ENCODE measurements around the gene SGK2.
A peak's percentile ranks its signal among the peaks of the same experiment; 100 is the strongest.
"Not testable (repeated sequence)": the region's sequence is repeated elsewhere in the genome, so short reads cannot be mapped to it uniquely, and the experiment has no call there.

SGK2 gene

DNA sequence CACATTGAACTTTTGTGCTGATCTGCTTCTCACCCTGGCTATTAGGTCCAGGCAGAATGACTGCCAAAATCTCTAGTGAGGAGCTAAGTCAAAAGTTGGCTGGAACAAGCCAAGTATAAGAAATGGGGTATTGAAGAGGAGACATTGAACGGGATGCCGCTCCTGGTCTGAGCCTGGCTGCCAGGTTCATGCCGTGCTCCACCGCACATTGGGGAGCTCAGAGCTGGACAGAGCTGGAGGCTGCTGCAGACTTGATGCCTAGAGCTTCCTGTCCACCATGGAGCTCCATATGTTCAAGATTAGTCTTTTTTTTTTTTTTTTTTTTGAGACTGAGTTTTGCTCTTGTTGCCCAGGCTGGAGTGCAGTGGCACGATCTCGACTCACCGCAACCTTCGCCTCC, 27.8 kb downstream of the SGK2 start:
- Histone ChIP-seq H3K4me3 (ENCODE audit: low read depth in 1 of 5, low read length in 5 of 5) (no peak overlapping the region), H3K27ac (ENCODE audit: low read depth, low read length) (no peak overlapping the region), H3K9ac (ENCODE audit: low read length in 5 of 5) (no peak overlapping the region), H3K27me3 (ENCODE audit: control insufficient read depth in 5 of 5, insufficient read depth in 4 of 5, low read length in 5 of 5) (no peaks in the 10 kb centered on the region), H3K9me3 (ENCODE audit: control insufficient read depth in 5 of 5, low read length in 5 of 5) (no peaks in the 10 kb centered on the region), H3K4me1 (ENCODE audit: control insufficient read depth in 5 of 5, insufficient read depth in 5 of 5, low read length in 5 of 5) (peaks cover 4 to 49% (median 46%) of the 10 kb centered on the region in 5 donors), H3K36me3 (ENCODE audit: control insufficient read depth in 5 of 5, insufficient read depth in 5 of 5, low read length in 5 of 5) (no peaks in the 10 kb centered on the region)

DNA sequence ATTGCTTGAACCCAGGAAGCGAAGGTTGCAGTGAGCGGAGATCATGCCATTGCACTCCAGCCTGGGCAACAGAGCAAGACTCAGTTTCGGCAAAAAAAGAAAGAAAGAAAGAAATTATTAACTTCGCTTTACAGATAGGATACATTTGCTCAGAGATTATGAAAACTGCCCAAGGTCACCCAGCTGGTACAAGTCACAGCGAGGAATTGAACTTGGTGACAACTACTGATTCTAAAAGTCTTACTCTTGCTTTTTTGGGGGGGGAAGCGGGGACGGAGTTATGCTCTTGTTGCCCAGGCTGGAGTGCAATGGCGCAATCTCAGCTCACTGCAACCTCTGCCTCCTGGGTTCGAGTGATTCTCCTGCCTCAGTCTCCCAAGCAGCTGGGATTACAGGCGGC, 29.7 kb downstream of the SGK2 start:
- not testable (repeated sequence) for H3K27ac ChIP-seq (ENCODE audit: low read depth, low read length); H3K4me3 ChIP-seq (ENCODE audit: low read depth in 1 of 5, low read length in 5 of 5); H3K27me3 ChIP-seq (ENCODE audit: control insufficient read depth in 5 of 5, insufficient read depth in 4 of 5, low read length in 5 of 5); H3K9ac ChIP-seq (ENCODE audit: low read length in 5 of 5); H3K9me3 ChIP-seq (ENCODE audit: control insufficient read depth in 5 of 5, low read length in 5 of 5); H3K36me3 ChIP-seq (ENCODE audit: control insufficient read depth in 5 of 5, insufficient read depth in 5 of 5, low read length in 5 of 5)
- H3K4me1 ChIP-seq (ENCODE audit: control insufficient read depth in 5 of 5, insufficient read depth in 5 of 5, low read length in 5 of 5): peaks cover 4 to 42% (median 41%) of the 10 kb centered on the region in 5 donors

DNA sequence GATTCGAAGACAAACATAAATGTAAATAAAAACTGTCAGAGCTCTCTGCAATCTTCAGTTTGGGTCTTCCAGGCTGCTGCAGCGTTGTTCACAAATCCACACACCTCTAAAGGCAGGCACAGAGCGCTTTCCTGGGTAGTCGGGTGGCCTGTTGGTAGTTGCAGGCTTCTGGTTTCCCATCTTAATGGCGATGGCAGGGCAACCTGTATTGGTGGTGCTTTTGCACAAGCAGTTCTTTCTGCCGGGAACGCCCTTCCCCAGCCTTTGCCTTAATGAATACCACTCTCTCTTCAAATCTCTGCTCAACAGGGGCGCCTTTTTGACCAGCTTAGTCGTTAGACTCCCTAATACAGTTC, 31.2 kb downstream of the SGK2 start:
- Histone ChIP-seq H3K9ac (ENCODE audit: low read length in 5 of 5) (peak overlapping the region in 4 of 5 donors; percentile 46 to 89 (median 74)), H3K36me3 (ENCODE audit: control insufficient read depth in 5 of 5, insufficient read depth in 5 of 5, low read length in 5 of 5) (peaks cover 0 to 8% (median 0%) of the 10 kb centered on the region in 5 donors), H3K4me3 (ENCODE audit: low read depth in 1 of 5, low read length in 5 of 5) (peak overlapping the region; percentile 61 to 89 (median 86)), H3K27ac (ENCODE audit: low read depth, low read length) (peak overlapping the region; percentile 80), H3K27me3 (ENCODE audit: control insufficient read depth in 5 of 5, insufficient read depth in 4 of 5, low read length in 5 of 5) (no peaks in the 10 kb centered on the region), H3K9me3 (ENCODE audit: control insufficient read depth in 5 of 5, low read length in 5 of 5) (no peaks in the 10 kb centered on the region), H3K4me1 (ENCODE audit: control insufficient read depth in 5 of 5, insufficient read depth in 5 of 5, low read length in 5 of 5) (peaks cover 4 to 29% (median 26%) of the 10 kb centered on the region in 5 donors)

DNA sequence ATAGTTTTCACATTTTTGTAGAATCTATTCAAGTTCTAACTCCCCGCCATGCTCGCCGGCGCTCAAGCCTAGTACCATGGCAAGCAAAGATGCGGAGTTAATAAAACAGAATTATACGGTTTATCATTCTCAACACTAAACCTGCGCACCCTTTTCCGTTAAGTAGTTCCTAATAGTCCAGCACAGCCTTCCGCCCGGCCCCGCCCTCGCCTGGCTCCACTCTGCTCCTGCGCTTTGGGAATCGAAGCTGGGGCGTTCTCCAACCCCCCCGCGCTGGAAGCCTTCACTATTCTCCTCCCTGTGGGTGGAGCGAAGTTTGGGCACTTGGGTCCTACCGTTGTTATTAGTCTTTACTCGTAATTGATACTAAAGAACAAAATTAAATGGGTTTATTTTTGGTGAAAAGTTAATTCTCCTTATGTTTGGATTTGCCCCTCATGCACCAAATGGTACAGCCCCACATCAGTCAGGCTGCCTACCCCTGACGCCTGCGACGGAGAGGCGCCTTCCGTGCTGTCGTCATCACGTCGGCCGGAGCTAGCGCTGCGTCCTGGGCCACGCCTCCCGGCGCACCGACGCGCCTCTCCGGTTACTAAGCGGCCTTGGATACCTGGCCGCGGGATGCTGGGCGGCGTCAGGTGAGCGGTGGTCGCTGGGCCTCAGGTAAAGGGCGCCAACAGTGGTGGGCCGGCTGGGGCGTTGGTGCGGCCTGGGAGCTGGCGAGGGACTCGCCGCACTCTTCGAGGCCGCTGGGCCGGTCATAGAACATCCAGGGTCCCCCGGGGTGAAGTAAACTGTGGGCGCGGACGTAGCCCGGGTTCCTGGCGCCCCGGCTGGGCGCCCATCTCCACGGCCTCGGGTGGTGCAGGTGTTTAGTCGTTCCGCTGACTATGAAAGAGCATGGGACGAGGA, 31.8 kb downstream of the SGK2 start, which contains the start of gene IFT52:
TSS of gene IFT52 (plus strand) at position 546 of the 912 bp plus-strand sequence. CDS start 3,762 bp downstream, outside the sequence.
- Histone ChIP-seq H3K27me3 (ENCODE audit: control insufficient read depth in 5 of 5, insufficient read depth in 4 of 5, low read length in 5 of 5) (no peaks in the 10 kb centered on the region), H3K4me3 (ENCODE audit: low read depth in 1 of 5, low read length in 5 of 5) (peak within 1 kb of the TSS; percentile 85 to 89 (median 87)), H3K4me1 (ENCODE audit: control insufficient read depth in 5 of 5, insufficient read depth in 5 of 5, low read length in 5 of 5) (peaks cover 4 to 23% (median 19%) of the 10 kb centered on the region in 5 donors), H3K9me3 (ENCODE audit: control insufficient read depth in 5 of 5, low read length in 5 of 5) (no peaks in the 10 kb centered on the region), H3K9ac (ENCODE audit: low read length in 5 of 5) (peak within 1 kb of the TSS in 4 of 5 donors; percentile 70 to 89 (median 82)), H3K36me3 (ENCODE audit: control insufficient read depth in 5 of 5, insufficient read depth in 5 of 5, low read length in 5 of 5) (peaks cover 0 to 10% (median 4%) of the 10 kb centered on the region in 5 donors), H3K27ac (ENCODE audit: low read depth, low read length) (peak within 1 kb of the TSS; percentile 80)

DNA sequence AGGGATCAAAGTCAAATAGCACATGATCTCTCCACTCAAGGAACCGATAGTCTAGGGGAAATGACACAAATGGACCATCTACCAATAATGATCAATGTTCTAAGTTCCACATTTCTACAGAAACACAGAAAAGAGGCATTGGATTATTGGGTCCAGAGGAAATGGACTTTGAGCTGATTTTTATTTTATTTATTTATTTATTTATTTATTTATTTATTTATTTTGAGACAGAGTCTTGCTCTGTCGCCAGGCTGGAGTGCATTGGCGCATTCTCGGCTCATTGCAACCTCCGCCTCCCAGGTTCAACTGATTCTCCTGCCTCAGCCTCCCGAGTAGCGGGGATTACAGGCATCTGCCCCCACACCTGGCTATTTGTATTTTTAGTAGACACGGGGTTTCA, 43.1 kb downstream of the SGK2 start:
- not testable (repeated sequence) for H3K27ac ChIP-seq (ENCODE audit: low read depth, low read length); H3K9me3 ChIP-seq (ENCODE audit: control insufficient read depth in 5 of 5, low read length in 5 of 5); H3K4me1 ChIP-seq (ENCODE audit: control insufficient read depth in 5 of 5, insufficient read depth in 5 of 5, low read length in 5 of 5); H3K9ac ChIP-seq (ENCODE audit: low read length in 5 of 5); H3K27me3 ChIP-seq (ENCODE audit: control insufficient read depth in 5 of 5, insufficient read depth in 4 of 5, low read length in 5 of 5); H3K4me3 ChIP-seq (ENCODE audit: low read depth in 1 of 5, low read length in 5 of 5)
- peaks cover 20 to 56% (median 36%) of the 10 kb centered on the region in 5 donors for H3K36me3 ChIP-seq (ENCODE audit: control insufficient read depth in 5 of 5, insufficient read depth in 5 of 5, low read length in 5 of 5)

DNA sequence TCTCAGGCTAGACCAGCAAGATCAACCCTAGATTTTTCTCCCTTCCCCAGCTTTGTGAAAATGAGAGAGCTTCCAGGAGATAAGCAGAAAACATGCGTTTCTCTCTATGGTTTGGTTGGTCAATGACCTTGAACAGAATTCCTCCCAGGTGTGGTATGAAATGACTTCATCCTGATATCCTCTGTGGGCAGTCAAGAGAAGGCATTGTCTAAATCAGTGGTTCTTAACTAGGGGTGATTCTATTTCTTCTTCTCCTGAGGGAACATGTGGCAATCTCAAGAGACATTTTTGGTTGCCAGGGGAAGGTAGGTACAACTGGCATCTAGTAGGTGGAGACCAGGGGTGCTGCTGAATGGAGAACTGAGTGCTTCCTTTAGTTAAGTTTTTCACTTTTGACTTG, 44.3 kb downstream of the SGK2 start:
- Histone ChIP-seq H3K36me3 (ENCODE audit: control insufficient read depth in 5 of 5, insufficient read depth in 5 of 5, low read length in 5 of 5) (peaks cover 16 to 47% (median 32%) of the 10 kb centered on the region in 5 donors), H3K4me1 (ENCODE audit: control insufficient read depth in 5 of 5, insufficient read depth in 5 of 5, low read length in 5 of 5) (no peaks in the 10 kb centered on the region), H3K9me3 (ENCODE audit: control insufficient read depth in 5 of 5, low read length in 5 of 5) (no peaks in the 10 kb centered on the region), H3K9ac (ENCODE audit: low read length in 5 of 5) (no peak overlapping the region), H3K27me3 (ENCODE audit: control insufficient read depth in 5 of 5, insufficient read depth in 4 of 5, low read length in 5 of 5) (no peaks in the 10 kb centered on the region), H3K4me3 (ENCODE audit: low read depth in 1 of 5, low read length in 5 of 5) (no peak overlapping the region), H3K27ac (ENCODE audit: low read depth, low read length) (no peak overlapping the region)

DNA sequence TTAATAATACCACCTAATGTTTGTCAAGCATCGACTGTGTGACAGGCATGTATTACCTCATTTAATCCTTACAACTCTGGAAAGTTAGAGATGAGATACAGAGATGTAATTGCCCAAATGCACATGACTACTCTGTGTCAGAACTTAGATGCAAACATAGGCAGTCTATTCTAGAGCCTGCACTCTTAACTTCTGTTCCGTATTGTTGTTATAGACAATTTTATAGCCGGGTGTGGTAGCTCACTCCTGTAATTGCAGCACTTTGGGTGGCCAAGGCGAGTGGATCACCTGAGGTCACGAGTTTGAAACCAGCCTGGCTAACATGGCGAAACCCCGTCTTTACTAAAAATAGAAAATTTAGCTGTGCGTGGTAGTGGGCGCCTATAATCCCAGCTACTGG, 46.9 kb downstream of the SGK2 start:
- Histone ChIP-seq H3K9ac (ENCODE audit: low read length in 5 of 5) (no peak overlapping the region), H3K27me3 (ENCODE audit: control insufficient read depth in 5 of 5, insufficient read depth in 4 of 5, low read length in 5 of 5) (no peaks in the 10 kb centered on the region), H3K9me3 (ENCODE audit: control insufficient read depth in 5 of 5, low read length in 5 of 5) (no peaks in the 10 kb centered on the region), H3K4me1 (ENCODE audit: control insufficient read depth in 5 of 5, insufficient read depth in 5 of 5, low read length in 5 of 5) (no peaks in the 10 kb centered on the region), H3K4me3 (ENCODE audit: low read depth in 1 of 5, low read length in 5 of 5) (no peak overlapping the region), H3K27ac (ENCODE audit: low read depth, low read length) (no peak overlapping the region), H3K36me3 (ENCODE audit: control insufficient read depth in 5 of 5, insufficient read depth in 5 of 5, low read length in 5 of 5) (peaks cover 10 to 33% (median 22%) of the 10 kb centered on the region in 5 donors)

DNA sequence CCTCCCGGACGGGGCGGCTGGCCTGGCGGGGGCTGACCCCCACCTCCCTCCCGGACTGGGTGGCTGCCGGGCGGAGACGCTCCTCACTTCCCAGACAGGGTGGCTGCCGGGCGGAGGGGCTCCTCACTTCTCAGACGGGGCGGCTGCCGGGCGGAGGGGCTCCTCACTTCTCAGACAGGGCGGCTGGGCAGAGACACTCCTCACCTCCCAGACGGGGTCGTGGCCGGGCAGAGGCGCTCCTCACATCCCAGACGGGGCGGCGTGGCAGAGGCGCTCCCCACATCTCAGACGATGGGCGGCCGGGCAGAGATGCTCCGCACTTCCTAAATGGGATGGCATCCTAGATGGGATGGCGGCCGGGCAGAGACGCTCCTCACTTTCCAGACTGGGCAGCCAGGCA, 48.5 kb downstream of the SGK2 start:
- H3K4me1 ChIP-seq (ENCODE audit: control insufficient read depth in 5 of 5, insufficient read depth in 5 of 5, low read length in 5 of 5); H3K4me3 ChIP-seq (ENCODE audit: low read depth in 1 of 5, low read length in 5 of 5); H3K27me3 ChIP-seq (ENCODE audit: control insufficient read depth in 5 of 5, insufficient read depth in 4 of 5, low read length in 5 of 5); H3K9ac ChIP-seq (ENCODE audit: low read length in 5 of 5); H3K9me3 ChIP-seq (ENCODE audit: control insufficient read depth in 5 of 5, low read length in 5 of 5); H3K27ac ChIP-seq (ENCODE audit: low read depth, low read length): not testable (repeated sequence)
- peaks cover 13 to 35% (median 22%) of the 10 kb centered on the region in 5 donors for H3K36me3 ChIP-seq (ENCODE audit: control insufficient read depth in 5 of 5, insufficient read depth in 5 of 5, low read length in 5 of 5)

DNA sequence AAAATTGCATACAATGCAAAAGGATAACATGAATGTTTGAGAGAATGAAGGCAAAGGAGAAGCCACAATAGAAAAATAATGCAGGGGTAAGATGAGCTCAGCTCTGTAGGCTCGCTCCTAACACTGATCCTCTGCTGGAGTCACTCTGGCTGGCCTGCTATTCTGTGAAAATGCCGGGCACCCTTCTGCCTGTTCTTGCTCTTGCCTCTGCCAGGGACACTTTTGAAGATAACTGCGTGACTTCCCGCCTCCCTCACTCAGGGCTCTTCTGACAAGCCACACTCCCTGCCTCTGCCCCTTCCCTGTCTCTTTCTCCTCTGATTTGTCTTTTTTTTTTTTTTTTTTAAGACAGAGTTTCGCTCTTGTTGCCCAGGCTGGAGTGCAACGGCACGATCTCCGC, 72.8 kb downstream of the SGK2 start:
- no peaks in the 10 kb centered on the region for H3K9me3 ChIP-seq (ENCODE audit: control insufficient read depth in 5 of 5, low read length in 5 of 5)
- peaks cover 14 to 58% (median 40%) of the 10 kb centered on the region in 5 donors for H3K36me3 ChIP-seq (ENCODE audit: control insufficient read depth in 5 of 5, insufficient read depth in 5 of 5, low read length in 5 of 5)
- H3K4me3 ChIP-seq (ENCODE audit: low read depth in 1 of 5, low read length in 5 of 5): no peak overlapping the region
- no peaks in the 10 kb centered on the region for H3K27me3 ChIP-seq (ENCODE audit: control insufficient read depth in 5 of 5, insufficient read depth in 4 of 5, low read length in 5 of 5)
- H3K27ac ChIP-seq (ENCODE audit: low read depth, low read length): no peak overlapping the region
- peak overlapping the region in 1 of 5 donors; percentile 32 for H3K9ac ChIP-seq (ENCODE audit: low read length in 5 of 5)
- no peaks in the 10 kb centered on the region for H3K4me1 ChIP-seq (ENCODE audit: control insufficient read depth in 5 of 5, insufficient read depth in 5 of 5, low read length in 5 of 5)

Measured in subcutaneous abdominal adipose tissue (tissue), 5 donors.